Keratinocyte (primary cell): ENCODE data around the gene KLHDC3. TPM values are rescaled to one million over a fixed set of nuclear protein-coding genes. Genes with fewer than 3 reads are reported as not detected.

Source experiments
- DNase-seq: peaks from one replicate; pipeline ENCODE4 v3.0.0-alpha.2; 2011; ENCODE audit warnings: low read depth, missing footprints, low spot score
- FAIRE-seq: peaks from 2 replicates; lab custom pipeline; 2011; peaks lifted over from hg19 to GRCh38; lab: Jason Lieb, UNC
- H2AFZ ChIP-seq: 2 replicates; pipeline ENCODE4 v1.6.0; 2012; ENCODE audit warnings: low read length, control low read depth, inconsistent platforms; ENCODE audit not compliant: control insufficient read depth
- H3K27ac ChIP-seq: 2 replicates; pipeline ENCODE4 v1.5.1; 2011; ENCODE audit warnings: low read length; ENCODE audit not compliant: control insufficient read depth, insufficient read depth
- H3K27me3 ChIP-seq: 3 replicates; pipeline ENCODE4 v1.6.0; 2011; ENCODE audit warnings: low read length; ENCODE audit not compliant: control insufficient read depth, insufficient read depth; ENCODE audit errors: extremely low read depth
- H3K36me3 ChIP-seq, 2 experiments: 2 replicates in 1 of 2; 3 replicates in 1 of 2; pipeline ENCODE4 v1.5.1; 2011; ENCODE audit warnings: low read length in 2 of 2, mild to moderate bottlenecking in 1 of 2; ENCODE audit not compliant: control insufficient read depth in 2 of 2, insufficient read depth in 2 of 2; ENCODE audit errors: extremely low read depth in 1 of 2
- H3K4me1 ChIP-seq: 3 replicates; pipeline ENCODE4 v1.5.1; 2011; ENCODE audit warnings: low read length; ENCODE audit not compliant: control insufficient read depth, insufficient read depth; ENCODE audit errors: extremely low read depth
- H3K4me2 ChIP-seq: 3 replicates; pipeline ENCODE4 v1.6.0; 2011; ENCODE audit warnings: low read depth, low read length; ENCODE audit not compliant: control insufficient read depth, insufficient read depth; ENCODE audit errors: extremely low read depth
- H3K4me3 ChIP-seq, 3 experiments: fragments of 200-600 bp in 1 of 3; sonication (generic) in 1 of 3; 2 replicates in 2 of 3; 3 replicates in 1 of 3; pipeline ENCODE4 v1.5.1; 2011 to 2016; ENCODE audit warnings: low read length in 3 of 3, mild to moderate bottlenecking in 3 of 3, control low read depth in 2 of 3, inconsistent platforms in 1 of 3, low read depth in 1 of 3, mixed read lengths in 1 of 3, mixed run types in 1 of 3, moderate library complexity in 1 of 3; ENCODE audit not compliant: control insufficient read depth in 2 of 3, insufficient read depth in 2 of 3; ENCODE audit errors: extremely low read depth in 1 of 3
- H3K79me2 ChIP-seq: 2 replicates; pipeline ENCODE4 v1.6.0; 2012; ENCODE audit warnings: low read length; ENCODE audit not compliant: control insufficient read depth, insufficient read depth
- H3K9ac ChIP-seq: 3 replicates; pipeline ENCODE4 v1.6.0; 2011; ENCODE audit warnings: low read length; ENCODE audit not compliant: control insufficient read depth, insufficient read depth; ENCODE audit errors: extremely low read depth
- H3K9me1 ChIP-seq: 3 replicates; pipeline ENCODE4 v1.6.0; 2011; ENCODE audit warnings: low read length; ENCODE audit not compliant: control insufficient read depth, insufficient read depth; ENCODE audit errors: extremely low read depth
- H3K9me3 ChIP-seq: 2 replicates; pipeline ENCODE4 v1.5.1; 2012; ENCODE audit warnings: low read depth, low read length; ENCODE audit not compliant: control insufficient read depth
- H4K20me1 ChIP-seq: 3 replicates; pipeline ENCODE4 v1.6.0; 2011; ENCODE audit warnings: low read length; ENCODE audit not compliant: control insufficient read depth, insufficient read depth; ENCODE audit errors: extremely low read depth
- CTCF ChIP-seq, 3 experiments: IDR thresholded peaks in 1 of 3; conservative IDR thresholded peaks in 1 of 3; optimal IDR thresholded peaks in 1 of 3; 2 replicates in 2 of 3; 3 replicates in 1 of 3; pipeline versions ENCODE3 to v1.5.1; 2011; ENCODE audit warnings: low read length in 3 of 3, mild to moderate bottlenecking in 3 of 3, moderate library complexity in 2 of 3, control low read depth in 1 of 3, inconsistent platforms in 1 of 3; ENCODE audit not compliant: insufficient read depth in 2 of 3; ENCODE audit errors: extremely low read depth in 1 of 3
- EZH2 ChIP-seq: IDR thresholded peaks from one replicate; pipeline ENCODE4 v1.6.1; 2012; ENCODE audit warnings: inconsistent platforms, mild to moderate bottlenecking, low read length, moderate library complexity
- dilution Hi-C: fragments of 300-500 bp; cut with MboI; formaldehyde crosslinking; loops from one replicate; pipeline ENCODE4 v1.7.0; 2020; ENCODE audit warnings: low sequenced_read_pairs; ENCODE audit not compliant: extremely low pct_ligation_motif_present
- polyA plus RNA-seq, 5 experiments: library from polyadenylated mRNA; depleted of rRNA in 3 of 5; stranded (reverse) in 3 of 5; stranded (forward) in 1 of 5; unstranded in 1 of 5; fragments of >200 nt; gene quantifications; 1 replicate in 1 of 5; 2 replicates in 3 of 5; 3 replicates in 1 of 5; pipeline versions ENCODE4 v1.2.1 to v1.2.3, GENCODE V29; 2011 to 2012; ENCODE audit warnings: missing spikeins in 2 of 5, low read depth in 1 of 5, low replicate concordance in 1 of 5

The KLHDC3 gene
- polyA plus RNA-seq, 1 donor (not counting 4 experiments of a cell fraction or from before 2014, with no cell fraction given), result 24.8 TPM

GRCh38 chr6:42981836-42982235 is 32.2 kb upstream of the KLHDC3 start:
- no peak overlapping the region for H3K4me2 ChIP-seq
- DNase-seq (no peak), FAIRE-seq (no peak)

GRCh38 chr6:42984001-42984923 is 29.8 kb upstream of the KLHDC3 start, which contains the start of gene PPP2R5D:
TSS of gene PPP2R5D (plus strand) at chr6:42984570. CDS start at chr6:42984678, 108 bp downstream.
- dilution Hi-C loops, result no loop called here
- Histone ChIP-seq H3K9me1 (peaks cover 5% of the 10 kb centered on the region), H3K79me2 (peaks cover 28% of the 10 kb centered on the region), H3K4me2 (peak within 1 kb of the TSS; percentile 97), H3K4me3 (peak within 1 kb of the TSS; percentile 77 to 86 (median 83)), H3K9ac (peak within 1 kb of the TSS; percentile 85), H3K27ac (peak within 1 kb of the TSS; percentile 57), H3K9me3 (no peaks in the 10 kb centered on the region), H3K4me1 (peaks cover 29% of the 10 kb centered on the region), H3K36me3 (peaks cover 8 to 12% of the 10 kb centered on the region in 2 experiments), H3K27me3 (no peaks in the 10 kb centered on the region), H2AFZ (peak within 1 kb of the TSS; percentile 97), H4K20me1 (no peaks in the 10 kb centered on the region)
- FAIRE-seq, result peak; percentile 86
- TF ChIP-seq EZH2 (no peak), CTCF (optimal IDR thresholded peaks at IDR 0.05 in 1 of 3, IDR thresholded peaks at IDR 0.05 in 1 of 3, conservative IDR thresholded peaks at IDR 0.05 in 1 of 3; ENCODE audit: extremely low read depth in 1 of 3, insufficient read depth in 2 of 3, low read length in 3 of 3) (no peak)
- DNase-seq, result peak; percentile 82

More at GRCh38 chr6:42981836-42982235, 32.2 kb upstream of the KLHDC3 start:
- no peaks in the 10 kb centered on the region for H4K20me1 ChIP-seq
- no peak overlapping the region for H3K9ac ChIP-seq
- H2AFZ ChIP-seq, result no peak overlapping the region
- no peaks in the 10 kb centered on the region for H3K27me3 ChIP-seq
- dilution Hi-C loops, result no loop called here
- peaks cover 34% of the 10 kb centered on the region for H3K79me2 ChIP-seq
- H3K9me1 ChIP-seq, result peaks cover 3% of the 10 kb centered on the region
- H3K4me3 ChIP-seq, result no peak overlapping the region
- H3K9me3 ChIP-seq, result no peaks in the 10 kb centered on the region
- peaks cover 0 to 5% of the 10 kb centered on the region in 2 experiments for H3K36me3 ChIP-seq
- no peak overlapping the region for H3K27ac ChIP-seq
- H3K4me1 ChIP-seq, result peaks cover 35% of the 10 kb centered on the region
- no peak for TF ChIP-seq CTCF (optimal IDR thresholded peaks at IDR 0.05 in 1 of 3, IDR thresholded peaks at IDR 0.05 in 1 of 3, conservative IDR thresholded peaks at IDR 0.05 in 1 of 3; ENCODE audit: extremely low read depth in 1 of 3, insufficient read depth in 2 of 3, low read length in 3 of 3)
- TF ChIP-seq EZH2, result no peak
